NCI-H226 (cell line): Measurements from ENCODE around the gene SLC6A13.

Experiments
- DNase-seq: peaks from one replicate; pipeline ENCODE4 v3.0.0-alpha.2; 2015

Gene SLC6A13

DNA sequence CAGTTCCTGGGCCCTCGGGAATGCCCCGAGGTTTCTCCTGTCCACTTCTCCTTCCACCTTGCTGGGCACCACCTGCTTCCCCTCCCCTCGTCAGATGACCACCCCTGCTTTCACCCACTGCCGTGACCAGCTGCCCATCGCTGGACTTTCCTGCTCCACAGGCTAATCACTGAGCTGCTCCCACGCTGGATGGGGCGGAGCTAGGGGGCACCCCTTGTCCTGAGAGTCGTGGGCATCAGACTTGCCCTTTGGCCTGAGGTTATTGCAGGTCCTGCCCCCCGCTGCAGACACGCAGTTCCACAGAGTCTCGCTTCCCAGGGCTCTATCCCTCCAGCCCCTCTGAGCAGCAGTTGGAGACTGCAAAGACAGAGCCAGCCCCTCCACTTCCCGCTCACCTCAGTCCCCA, 49.1 kb downstream of the SLC6A13 start:
- DNase-seq = no peak

- no peak for DNase-seq
Observed at GRCh38 chr12:212715-213526, 49.7 kb downstream of the SLC6A13 start.

DNA sequence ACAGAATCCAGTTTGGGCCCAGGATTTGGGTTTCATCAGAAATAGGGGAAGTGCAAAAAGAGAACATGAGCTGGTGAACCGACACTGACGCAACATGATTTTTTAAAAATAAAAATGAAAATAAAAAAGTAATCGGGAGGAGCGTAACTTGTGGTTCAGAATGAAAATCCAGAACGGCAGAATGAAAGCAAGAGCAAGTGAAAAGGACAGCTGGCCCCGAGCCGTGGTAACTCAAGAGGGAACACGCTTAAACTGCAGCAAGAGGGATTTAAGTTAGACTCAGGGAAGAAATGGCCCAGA, 50.3 kb downstream of the SLC6A13 start:
- no peak for DNase-seq

GRCh38 chr12:211639-212414, 50.8 kb downstream of the SLC6A13 start:
- no peak for DNase-seq

DNA sequence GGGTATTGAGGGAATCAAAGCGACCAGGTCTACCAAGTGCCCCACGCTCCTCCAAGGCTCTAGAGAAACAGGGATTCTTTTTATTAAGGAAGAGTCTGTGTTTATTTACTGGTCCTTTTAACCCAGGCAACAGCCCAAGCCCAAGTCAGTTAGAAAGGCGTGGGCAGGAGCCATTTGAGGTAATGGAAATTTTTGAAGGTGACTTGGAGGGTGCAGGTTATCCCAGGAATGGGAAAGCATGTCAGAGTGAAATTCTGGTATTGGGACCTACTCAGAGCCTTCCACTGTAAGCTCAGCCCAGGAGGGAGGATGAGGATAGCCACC, 51.5 kb downstream of the SLC6A13 start:
- no peak for DNase-seq

GRCh38 chr12:210277-211141, 52.1 kb downstream of the SLC6A13 start:
- DNase-seq = no peak

GRCh38 chr12:209851-210250, 52.8 kb downstream of the SLC6A13 start:
- no peak for DNase-seq

DNA sequence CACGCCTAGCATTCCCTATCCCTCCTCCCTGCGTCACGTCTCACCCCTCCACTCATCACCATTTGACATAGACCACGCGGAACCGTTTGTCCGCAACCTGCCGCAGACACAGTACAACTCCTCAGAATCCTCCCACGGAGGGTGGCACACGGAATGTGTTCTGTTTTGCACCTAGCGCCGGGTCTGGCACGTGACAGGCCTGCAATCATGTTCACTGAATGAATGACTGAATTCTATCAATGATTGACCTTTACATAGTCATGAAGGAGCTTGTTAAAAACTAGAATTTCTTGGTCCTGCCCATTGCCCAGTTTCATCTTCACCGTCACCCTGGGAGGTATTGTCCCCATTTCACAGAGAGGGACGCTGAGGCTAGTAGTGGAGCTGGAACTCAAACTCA, 53.4 kb downstream of the SLC6A13 start:
- DNase-seq = no peak

DNA sequence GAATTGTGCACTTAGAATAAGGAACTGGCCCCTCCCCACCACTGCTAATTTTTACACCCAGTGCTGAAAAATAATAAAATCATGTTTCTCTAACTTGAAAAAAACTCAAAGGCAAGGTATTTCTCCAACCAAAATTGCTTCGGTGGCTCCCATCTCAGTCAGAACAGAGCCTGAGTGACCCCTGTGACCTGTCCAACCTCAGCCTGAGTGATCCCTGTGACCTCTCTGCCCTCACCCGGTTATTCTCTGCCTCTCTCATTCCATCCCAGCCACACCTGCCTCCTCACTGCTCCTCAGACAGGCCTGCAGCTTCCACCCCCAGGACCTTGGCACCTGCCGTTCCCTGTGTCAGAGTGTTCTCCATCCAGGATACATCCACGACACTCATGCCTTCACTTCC, 53.8 kb downstream of the SLC6A13 start:
- DNase-seq = no peak

DNA sequence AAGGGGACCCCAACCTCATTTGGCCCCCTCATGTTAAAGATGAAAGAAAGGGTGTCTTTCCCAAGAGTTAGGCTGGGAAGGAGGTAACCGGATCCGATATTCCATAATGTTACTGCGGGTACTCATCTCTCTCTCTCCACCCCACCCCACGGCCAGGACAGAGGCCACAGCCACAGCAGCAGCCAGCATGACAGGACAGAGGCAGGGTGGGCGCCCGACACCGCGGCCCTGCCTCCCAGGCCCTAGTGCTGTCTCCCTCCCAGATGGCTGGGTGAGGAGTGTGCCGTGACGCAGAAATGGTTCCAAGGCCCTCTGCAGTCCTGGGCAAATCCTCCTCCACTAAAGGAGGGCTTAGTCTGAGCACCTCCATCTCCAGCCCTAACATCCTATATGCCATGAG, 54.8 kb downstream of the SLC6A13 start:
- no peak for DNase-seq

- no peak for DNase-seq
Observed at GRCh38 chr12:206746-207440, 55.7 kb downstream of the SLC6A13 start.

GRCh38 chr12:205026-205425, 57.6 kb downstream of the SLC6A13 start:
- DNase-seq = no peak

- DNase-seq = no peak
Observed at GRCh38 chr12:204261-204678, 58.4 kb downstream of the SLC6A13 start.

GRCh38 chr12:203462-204260, 59.0 kb downstream of the SLC6A13 start:
- DNase-seq = no peak

GRCh38 chr12:203074-203461, 59.6 kb downstream of the SLC6A13 start:
- DNase-seq = no peak

GRCh38 chr12:202081-202731, 60.4 kb downstream of the SLC6A13 start:
- DNase-seq = no peak

DNA sequence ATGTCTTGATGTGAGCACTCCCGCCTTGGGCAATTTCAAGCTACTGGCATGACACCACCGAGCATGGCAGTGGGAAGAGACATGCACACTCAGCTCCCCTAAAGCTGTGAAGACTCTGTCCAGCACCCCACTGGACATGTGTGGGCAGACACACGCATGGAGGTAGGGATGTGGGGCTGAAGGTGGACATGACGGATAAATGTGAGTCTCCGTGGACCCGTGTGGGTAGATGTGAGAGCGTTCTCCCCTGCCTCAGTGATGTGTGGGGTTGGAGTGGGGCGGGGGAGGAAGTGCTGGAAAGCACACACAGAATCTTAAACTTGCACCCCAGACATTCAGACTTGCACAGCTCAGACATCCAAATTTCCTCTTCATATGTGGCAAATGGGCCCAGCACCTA, 61.3 kb downstream of the SLC6A13 start:
- no peak for DNase-seq

DNA sequence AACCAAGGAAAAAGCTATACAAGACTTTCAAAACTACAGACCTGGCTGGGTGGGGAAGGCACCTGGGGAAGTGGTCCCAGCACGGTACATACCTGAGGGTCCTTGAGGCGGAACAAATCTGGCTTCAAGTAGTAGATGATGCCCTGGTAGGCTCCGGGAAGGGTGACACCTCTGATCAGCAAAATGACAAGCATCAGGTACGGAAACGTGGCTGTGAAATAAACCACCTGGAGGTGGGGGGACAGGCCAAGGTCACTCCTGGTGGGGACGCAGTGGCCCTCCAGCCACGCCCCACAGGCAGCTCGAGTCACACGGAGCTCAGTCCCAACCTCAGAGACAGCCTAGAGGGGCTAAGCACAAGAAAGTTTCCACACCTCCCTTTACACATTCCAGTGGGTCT, 63.9 kb downstream of the SLC6A13 start:
- no peak for DNase-seq

DNA sequence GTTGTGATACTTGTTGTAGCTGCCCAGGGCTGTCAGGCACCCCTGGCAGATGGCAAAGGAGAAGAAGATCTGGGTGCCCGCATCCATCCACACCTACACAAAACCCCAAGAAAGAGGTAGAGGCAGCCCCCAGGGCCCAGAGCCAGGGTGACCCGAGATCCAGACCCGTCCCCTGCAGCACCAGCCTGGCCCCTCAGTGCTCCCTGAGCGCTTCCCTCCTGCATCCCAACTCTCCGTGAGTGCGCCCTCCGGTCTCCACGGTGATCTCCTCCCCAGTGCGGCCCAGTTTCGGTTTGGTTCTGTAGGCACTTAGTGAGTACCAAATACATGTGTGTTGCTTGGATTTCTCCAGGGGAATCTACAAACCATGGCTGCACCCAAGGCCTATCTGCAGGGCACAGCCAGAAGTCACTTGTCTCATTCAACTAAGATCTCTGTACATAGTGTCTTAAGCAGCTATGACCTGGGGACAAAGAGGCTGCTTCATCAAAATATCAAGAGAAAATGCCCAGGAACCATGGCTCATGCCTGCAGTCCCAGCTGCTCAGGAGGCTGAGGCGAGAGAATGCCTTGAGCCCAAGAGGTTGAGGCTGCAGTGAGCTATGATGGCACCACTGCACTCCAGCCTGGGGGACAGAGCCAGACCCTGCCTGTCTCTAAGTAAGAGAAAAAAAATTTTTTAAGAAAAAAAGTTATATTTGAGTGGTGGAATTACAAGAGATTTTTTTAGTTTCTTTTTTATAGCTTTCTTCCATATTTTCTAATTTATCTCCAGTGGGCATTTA, 64.5 kb downstream of the SLC6A13 start:
- no peak for DNase-seq

DNA sequence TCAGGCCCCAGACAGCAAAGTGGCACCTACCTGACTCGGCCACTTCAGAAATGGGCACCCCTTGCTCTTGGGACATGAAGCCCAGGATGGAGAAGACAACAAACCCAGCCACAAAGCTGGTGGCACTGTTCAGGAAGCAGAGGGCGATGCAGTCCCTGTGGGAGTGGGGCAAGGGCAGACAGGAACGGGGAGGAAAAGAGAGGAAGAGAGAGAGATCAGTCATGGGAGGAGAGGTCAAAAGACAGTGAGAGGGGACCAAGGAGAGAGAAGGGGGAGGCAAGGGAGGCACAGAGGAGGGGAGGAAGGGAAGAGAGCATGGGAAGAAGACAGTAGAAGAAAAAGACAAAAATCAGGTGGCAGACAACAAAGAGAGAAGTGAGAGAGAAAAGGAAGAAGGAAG, 65.3 kb downstream of the SLC6A13 start:
- no peak for DNase-seq

DNA sequence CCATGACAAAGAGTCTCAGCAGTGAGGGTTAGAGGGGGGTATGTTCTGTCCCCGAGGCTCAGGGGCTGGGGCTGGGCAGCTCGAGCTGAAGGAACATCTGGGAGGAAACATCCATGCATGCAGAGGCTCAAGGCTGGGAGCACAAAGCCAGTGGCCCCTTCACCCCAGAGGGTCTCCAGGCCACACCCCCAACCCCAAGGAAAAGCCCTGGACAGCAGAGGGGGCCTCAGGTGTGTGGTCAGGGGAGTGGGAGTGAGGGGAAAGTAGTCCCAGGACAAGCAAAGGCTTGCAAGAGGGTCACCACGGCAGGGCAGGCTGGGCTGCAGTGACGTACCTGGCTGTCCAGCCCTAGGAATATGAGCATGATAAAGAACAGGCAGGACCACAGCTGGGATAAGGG, 66.2 kb downstream of the SLC6A13 start:
- DNase-seq = no peak
